HepG2 (cell line): ENCODE results near the gene PRSS38. TPM values are rescaled to one million over a fixed set of nuclear protein-coding genes. Genes with fewer than 3 reads are reported as not detected.

Source experiments
- ATAC-seq: fragments of 200-7000 bp; cut with Tn5 transposase; 3 replicates; pipeline ENCODE4 v1.9.1; 2020; ENCODE audit warnings: mild to moderate bottlenecking, moderate library complexity
- BruUV-seq: library from RNA; stranded (reverse); fragments of 400-500 nt; replicated peaks from 2 replicates; lab custom pipeline; 2021; lab: Mats Ljungman, UMichigan
- CTCF ChIA-PET: fragments of 300-600 bp; formaldehyde crosslinking; extraction: SDS; loops from one replicate; lab custom pipeline; 2021; ENCODE audit warnings: low total read pairs, inconsistent platforms, low intra/inter-chr PET ratio; lab: Yijun Ruan, JAX
- POLR2A ChIA-PET: fragments of 350-600 bp; sonication (Branson Sonifier 250); formaldehyde crosslinking; loops from one replicate; lab custom pipeline; 2020; ENCODE audit warnings: antibody characterized with exemption, inconsistent platforms; lab: Yijun Ruan, JAX
- DNase-seq: peaks from one replicate; pipeline ENCODE4 v3.0.0-alpha.2; 2015; ENCODE audit warnings: low spot score
- FAIRE-seq: peaks from 3 replicates; lab custom pipeline; 2011; peaks lifted over from hg19 to GRCh38; lab: Jason Lieb, UNC
- H2AFZ ChIP-seq: one replicate; pipeline ENCODE4 v1.6.1; 2011; ENCODE audit warnings: low read length, inconsistent platforms
- H3K27ac ChIP-seq: fragments of 300-600 bp; 3 replicates; pipeline ENCODE4 v1.8.0; 2011; ENCODE audit warnings: mixed run types, mild to moderate bottlenecking, mixed read lengths, low read length, inconsistent platforms; ENCODE audit not compliant: insufficient read depth; ENCODE audit errors: extremely low read length
- H3K27me3 ChIP-seq, 2 experiments: fragments of 200-600 bp in 1 of 2; 2 replicates in 1 of 2; 3 replicates in 1 of 2; pipeline versions ENCODE4 v1.6.0 to v1.8.0; 2011; ENCODE audit warnings: low read length in 2 of 2, mild to moderate bottlenecking in 2 of 2, moderate library complexity in 2 of 2, inconsistent platforms in 1 of 2; ENCODE audit not compliant: insufficient read depth in 2 of 2, control insufficient read depth in 1 of 2
- H3K36me3 ChIP-seq, 2 experiments: fragments of 200-600 bp in 1 of 2; replicated peaks in 1 of 2; 2 replicates in 1 of 2; 3 replicates in 1 of 2; pipeline versions ENCODE4 v1.5.1 to v1.8.0; 2011; ENCODE audit warnings: low read length in 2 of 2, inconsistent platforms in 1 of 2; ENCODE audit not compliant: insufficient read depth in 2 of 2, control insufficient read depth in 1 of 2
- H3K4me1 ChIP-seq: 2 replicates; pipeline ENCODE4 v1.5.1; 2012; ENCODE audit warnings: low read length, inconsistent platforms; ENCODE audit not compliant: insufficient read depth
- H3K4me2 ChIP-seq: 2 replicates; pipeline ENCODE4 v1.6.0; 2011; ENCODE audit warnings: low read depth, low read length, inconsistent platforms
- H3K4me3 ChIP-seq, 3 experiments: fragments of 200-600 bp in 1 of 3; sonication (generic), shearing (Covaris generic) in 1 of 3; replicated peaks in 1 of 3; 2 replicates each; pipeline ENCODE4 v1.5.1; 2011 to 2016; ENCODE audit warnings: low read length in 3 of 3, inconsistent platforms in 2 of 3, low read depth in 2 of 3, mild to moderate bottlenecking in 2 of 3, control low read depth in 1 of 3, mixed read lengths in 1 of 3; ENCODE audit not compliant: insufficient read depth in 1 of 3
- H3K79me2 ChIP-seq: one replicate; pipeline ENCODE4 v1.6.1; 2011; ENCODE audit warnings: low read length, inconsistent platforms; ENCODE audit not compliant: insufficient read depth
- H3K9ac ChIP-seq: 2 replicates; pipeline ENCODE4 v1.6.0; 2011; ENCODE audit warnings: mild to moderate bottlenecking, low read depth, low read length, inconsistent platforms; ENCODE audit not compliant: insufficient read depth
- H3K9me3 ChIP-seq: 2 replicates; pipeline ENCODE4 v1.5.1; 2012; ENCODE audit warnings: mild to moderate bottlenecking, low read length
- H4K20me1 ChIP-seq: 2 replicates; pipeline ENCODE4 v1.6.0; 2011; ENCODE audit warnings: inconsistent platforms, mild to moderate bottlenecking, low read length, moderate library complexity; ENCODE audit not compliant: insufficient read depth
- THAP8 ChIP-seq: sonication (generic); formaldehyde crosslinking; IDR thresholded peaks from 2 replicates; pipeline ENCODE4 v1.5.1; 2020; ENCODE audit warnings: missing genetic modification reagents, mild to moderate bottlenecking, borderline replicate concordance
- ZFP82 ChIP-seq: sonication (generic); formaldehyde crosslinking; IDR thresholded peaks from 2 replicates; pipeline ENCODE4 v1.5.1; 2020; ENCODE audit warnings: mild to moderate bottlenecking, missing genetic modification reagents, borderline replicate concordance
- ZMYM3 ChIP-seq: sonication (generic); formaldehyde crosslinking; IDR thresholded peaks from 2 replicates; pipeline ENCODE4 v1.5.1; 2020; ENCODE audit warnings: mild to moderate bottlenecking, missing genetic modification reagents
- ZNF17 ChIP-seq: sonication (generic); formaldehyde crosslinking; IDR thresholded peaks from 2 replicates; pipeline ENCODE4 v1.5.0; 2020; ENCODE audit warnings: mild to moderate bottlenecking, missing genetic modification reagents
- ZNF260 ChIP-seq: sonication (generic); formaldehyde crosslinking; IDR thresholded peaks from 2 replicates; pipeline ENCODE4 v1.4.0; 2020; ENCODE audit warnings: missing genetic modification reagents, low read depth, mild to moderate bottlenecking, borderline replicate concordance
- ZNF333 ChIP-seq: sonication (generic); formaldehyde crosslinking; IDR thresholded peaks from 2 replicates; pipeline ENCODE4 v1.4.0; 2020; ENCODE audit warnings: mild to moderate bottlenecking, missing genetic modification reagents, borderline replicate concordance
- ZNF609 ChIP-seq: sonication (generic); formaldehyde crosslinking; IDR thresholded peaks from 2 replicates; pipeline ENCODE4 v1.4.0; 2020; ENCODE audit warnings: mild to moderate bottlenecking, missing genetic modification reagents, borderline replicate concordance
- WGBS: methylation state at CpG from one replicate; pipeline ENCODE4 v1.1.6; 2017; ENCODE audit warnings: low lambda C conversion rate; 5-methylcytosine and 5-hydroxymethylcytosine counted together
- in situ Hi-C: cut with HindIII; loops from 2 replicates; pipeline ENCODE4 v1.10.0; 2017; ENCODE audit warnings: low pct_unique_long_range_greater_than_20kb; ENCODE audit not compliant: extremely low pct_ligation_motif_present
- intact Hi-C: fragments of 100-400 bp; cut with micrococcal nuclease; formaldehyde crosslinking; loops from one replicate; pipeline ENCODE4 v1.10.0; 2022; ENCODE audit not compliant: unreplicated experiment
- polyA plus RNA-seq, 8 experiments: library from polyadenylated mRNA; depleted of rRNA in 3 of 8; stranded (reverse) in 7 of 8; unstranded in 1 of 8; fragments of >200 nt; fragmentation: Illumina TruSeq in 4 of 8; extraction: Trizol in 4 of 8; gene quantifications; 2 replicates each; pipeline versions ENCODE4 v1.2.1 to v1.2.3, GENCODE V29; 2011 to 2016; ENCODE audit warnings: low read depth in 4 of 8, missing spikeins in 1 of 8, mixed read lengths in 1 of 8; ENCODE audit not compliant: insufficient read depth in 1 of 8
- total RNA-seq, 5 experiments: library from RNA; depleted of rRNA; stranded (reverse); fragments of >200 nt; fragmentation: Illumina TruSeq; extraction: Trizol; gene quantifications; 2 replicates each; pipeline ENCODE4 v1.2.3, GENCODE V29; 2016; ENCODE audit warnings: low read depth in 1 of 5
- TF ChIP-seq, protein P1 (sequence below): sonication (generic); formaldehyde crosslinking; IDR thresholded peaks from 2 replicates; pipeline ENCODE4 v1.9.0; 2021; ENCODE audit warnings: missing genetic modification reagents, borderline replicate concordance
- TF ChIP-seq, protein P2 (sequence below): sonication (generic); formaldehyde crosslinking; IDR thresholded peaks from 2 replicates; pipeline ENCODE4 v1.8.1; 2023; ENCODE audit warnings: mild to moderate bottlenecking, inconsistent platforms, moderate library complexity, missing genetic modification reagents, borderline replicate concordance
- TF ChIP-seq, protein P3 (sequence below): sonication (generic); formaldehyde crosslinking; IDR thresholded peaks from 2 replicates; pipeline ENCODE4 v1.4.0; 2020; ENCODE audit warnings: missing genetic modification reagents

The PRSS38 gene
- total and polyA plus RNA-seq, 2 of the 13 experiments (the other 11 are each of a cell fraction or from before 2014, with no cell fraction given): not detected

DNA sequence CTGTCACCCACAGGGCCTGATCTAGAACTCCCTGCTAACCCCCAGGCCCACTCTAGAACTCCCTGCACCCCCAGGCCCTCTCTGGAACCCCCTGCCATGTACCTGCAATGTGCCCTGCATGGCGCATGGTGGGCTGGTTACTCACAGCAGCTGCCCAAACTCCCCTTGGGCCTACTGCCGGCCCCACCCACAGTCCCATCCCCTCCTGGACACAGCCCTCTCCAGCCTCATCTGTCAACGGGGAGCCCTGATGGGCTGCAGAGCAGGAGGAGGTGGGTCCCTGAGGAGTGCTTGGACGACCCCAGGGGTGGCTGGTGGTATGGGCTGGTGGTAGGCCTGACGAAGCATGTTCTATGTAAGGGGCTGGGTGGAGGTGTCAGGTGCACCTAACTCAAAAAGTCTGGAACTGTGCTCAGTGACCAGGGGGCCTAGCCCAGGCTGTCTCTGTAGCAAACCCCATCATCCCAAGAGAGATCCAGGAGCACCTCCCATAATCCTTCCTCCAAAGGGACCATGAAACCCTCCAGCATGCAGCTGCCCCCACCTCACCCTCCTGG, 19.0 kb upstream of the PRSS38 start:
- ChIA-PET CTCF (no interaction called here), POLR2A (no interaction called here)
- Histone ChIP-seq H3K27me3 (peaks cover 9 to 45% of the 10 kb centered on the region in 2 experiments; a peak in 4 of 5 replicates), H3K9ac (no peak overlapping the region), H3K9me3 (no peaks in the 10 kb centered on the region), H3K27ac (no peak overlapping the region), H3K79me2 (no peaks in the 10 kb centered on the region), H3K4me1 (no peaks in the 10 kb centered on the region), H4K20me1 (no peaks in the 10 kb centered on the region), H2AFZ (no peak overlapping the region), H3K36me3 (no peaks in the 10 kb centered on the region), H3K4me3 (no peak overlapping the region), H3K4me2 (no peak overlapping the region)
- no peak for DNase-seq
- in situ Hi-C loops (no loop called here), intact Hi-C loops (no loop called here)
- no TSS peak for BruUV-seq
- no peak for FAIRE-seq
- TF ChIP-seq ZMYM3 (CRISPR knock-in tag) (no peak), ZNF609 (CRISPR knock-in tag) (no peak), ZFP82 (CRISPR knock-in tag) (no peak), ZNF260 (CRISPR knock-in tag) (no peak), ZNF17 (CRISPR knock-in tag) (no peak), ZNF333 (no peak), THAP8 (no peak)
- TF ChIP-seq, protein P1, sequence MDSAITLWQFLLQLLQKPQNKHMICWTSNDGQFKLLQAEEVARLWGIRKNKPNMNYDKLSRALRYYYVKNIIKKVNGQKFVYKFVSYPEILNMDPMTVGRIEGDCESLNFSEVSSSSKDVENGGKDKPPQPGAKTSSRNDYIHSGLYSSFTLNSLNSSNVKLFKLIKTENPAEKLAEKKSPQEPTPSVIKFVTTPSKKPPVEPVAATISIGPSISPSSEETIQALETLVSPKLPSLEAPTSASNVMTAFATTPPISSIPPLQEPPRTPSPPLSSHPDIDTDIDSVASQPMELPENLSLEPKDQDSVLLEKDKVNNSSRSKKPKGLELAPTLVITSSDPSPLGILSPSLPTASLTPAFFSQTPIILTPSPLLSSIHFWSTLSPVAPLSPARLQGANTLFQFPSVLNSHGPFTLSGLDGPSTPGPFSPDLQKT (CRISPR knock-in tag): no peak
- TF ChIP-seq, protein P2, sequence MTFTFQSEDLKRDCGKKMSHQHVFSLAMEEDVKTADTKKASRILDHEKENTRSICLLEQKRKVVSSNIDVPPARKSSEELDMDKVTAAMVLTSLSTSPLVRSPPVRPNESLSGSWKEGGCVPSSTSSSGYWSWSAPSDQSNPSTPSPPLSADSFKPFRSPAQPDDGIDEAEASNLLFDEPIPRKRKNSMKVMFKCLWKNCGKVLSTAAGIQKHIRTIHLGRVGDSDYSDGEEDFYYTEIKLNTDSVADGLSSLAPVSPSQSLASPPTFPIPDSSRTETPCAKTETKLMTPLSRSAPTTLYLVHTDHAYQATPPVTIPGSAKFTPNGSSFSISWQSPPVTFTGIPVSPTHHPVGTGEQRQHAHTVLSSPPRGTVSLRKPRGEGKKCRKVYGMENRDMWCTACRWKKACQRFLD (CRISPR knock-in tag): no peak
- TF ChIP-seq, protein P3, sequence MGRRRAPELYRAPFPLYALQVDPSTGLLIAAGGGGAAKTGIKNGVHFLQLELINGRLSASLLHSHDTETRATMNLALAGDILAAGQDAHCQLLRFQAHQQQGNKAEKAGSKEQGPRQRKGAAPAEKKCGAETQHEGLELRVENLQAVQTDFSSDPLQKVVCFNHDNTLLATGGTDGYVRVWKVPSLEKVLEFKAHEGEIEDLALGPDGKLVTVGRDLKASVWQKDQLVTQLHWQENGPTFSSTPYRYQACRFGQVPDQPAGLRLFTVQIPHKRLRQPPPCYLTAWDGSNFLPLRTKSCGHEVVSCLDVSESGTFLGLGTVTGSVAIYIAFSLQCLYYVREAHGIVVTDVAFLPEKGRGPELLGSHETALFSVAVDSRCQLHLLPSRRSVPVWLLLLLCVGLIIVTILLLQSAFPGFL (CRISPR knock-in tag): no peak
- WGBS: 0% methylated on average over 2 of the region's 5 CpGs
- ATAC-seq: no peak
